PC-3 (cell line): ENCODE measurements around the gene FSIP1. TPM values are rescaled to one million over a fixed set of nuclear protein-coding genes. Genes with fewer than 3 reads are reported as not detected.

ENCODE experiments used
- ATAC-seq: fragments of 200-7000 bp; cut with Tn5 transposase; 2 replicates; pipeline ENCODE4 v1.9.1; 2020; ENCODE audit warnings: mild to moderate bottlenecking, moderate library complexity
- BruUV-seq: library from RNA; stranded (reverse); fragments of 400-500 nt; replicated peaks from 2 replicates; lab custom pipeline; 2021; lab: Mats Ljungman, UMichigan
- CTCF ChIA-PET: fragments of 300-600 bp; sonication (Branson Sonifier 250); formaldehyde crosslinking; loops from one replicate; lab custom pipeline; 2022; ENCODE audit warnings: antibody characterized with exemption; lab: Charles Lee
- POLR2A ChIA-PET: fragments of 300-600 bp; sonication (Branson Sonifier 250); formaldehyde crosslinking; loops from one replicate; lab custom pipeline; 2022; ENCODE audit warnings: antibody characterized with exemption; ENCODE audit not compliant: unreplicated experiment; lab: Charles Lee
- DNase-seq: peaks from one replicate; pipeline ENCODE4 v3.0.0-alpha.2; 2015
- H2AFZ ChIP-seq: fragments of 300-600 bp; sonication (generic); 2 replicates; pipeline ENCODE4 v1.6.0; 2016; ENCODE audit warnings: antibody characterized with exemption, low read length
- H3F3A ChIP-seq: fragments of 300-600 bp; sonication (generic); one replicate; pipeline ENCODE4 v1.6.0; 2017; ENCODE audit warnings: antibody characterized with exemption, low read length, control low read depth, mild to moderate bottlenecking; ENCODE audit not compliant: unreplicated experiment
- H3K27ac ChIP-seq: fragments of 300-600 bp; sonication (generic); 2 replicates; pipeline ENCODE4 v1.5.1; 2016; ENCODE audit warnings: mild to moderate bottlenecking, low read length
- H3K27me3 ChIP-seq: fragments of 300-600 bp; sonication (generic); 2 replicates; pipeline ENCODE4 v1.6.1; 2016; ENCODE audit warnings: low read length, mixed read lengths
- H3K36me3 ChIP-seq: fragments of 300-600 bp; sonication (generic); 2 replicates; pipeline ENCODE4 v1.6.1; 2016; ENCODE audit warnings: low read depth, mixed run types, low read length, mixed read lengths
- H3K4me1 ChIP-seq: fragments of 300-600 bp; sonication (generic); 2 replicates; pipeline ENCODE4 v1.5.1; 2016; ENCODE audit warnings: low read length; ENCODE audit not compliant: insufficient read depth
- H3K4me2 ChIP-seq: fragments of 300-600 bp; sonication (generic); 2 replicates; pipeline ENCODE4 v1.6.0; 2016; ENCODE audit warnings: low read length
- H3K4me3 ChIP-seq: fragments of 300-600 bp; sonication (generic); 2 replicates; pipeline ENCODE4 v1.5.1; 2016; ENCODE audit warnings: mild to moderate bottlenecking, low read length, mixed read lengths
- H3K79me2 ChIP-seq: fragments of 300-600 bp; sonication (generic); 2 replicates; pipeline ENCODE4 v1.6.1; 2017; ENCODE audit warnings: low read length, mixed read lengths
- H3K9ac ChIP-seq: fragments of 300-600 bp; sonication (generic); 2 replicates; pipeline ENCODE4 v1.6.0; 2016; ENCODE audit warnings: mild to moderate bottlenecking, low read length
- H3K9me2 ChIP-seq: fragments of 300-600 bp; sonication (generic); replicated peaks from 2 replicates; pipeline ENCODE4 v1.6.1; 2016; ENCODE audit warnings: mixed run types, low read length, mixed read lengths
- H3K9me3 ChIP-seq: fragments of 300-600 bp; sonication (generic); 2 replicates; pipeline ENCODE4 v1.6.1; 2016; ENCODE audit warnings: low read length, mixed read lengths
- H4K20me1 ChIP-seq: fragments of 300-600 bp; sonication (generic); 2 replicates; pipeline ENCODE4 v1.6.1; 2016; ENCODE audit warnings: low read length, mixed read lengths
- EZH2 ChIP-seq: fragments of 300-600 bp; sonication (generic); IDR thresholded peaks from one replicate; pipeline ENCODE4 v1.6.1; 2017; ENCODE audit warnings: antibody characterized with exemption, mild to moderate bottlenecking, low read length; ENCODE audit not compliant: unreplicated experiment
- EZH2phosphoT487 ChIP-seq: fragments of 300-600 bp; sonication (generic); IDR thresholded peaks from 2 replicates; pipeline ENCODE4 v1.6.1; 2018; ENCODE audit warnings: mild to moderate bottlenecking, antibody characterized with exemption, low read length, borderline replicate concordance
- intact Hi-C: fragments of 100-400 bp; cut with micrococcal nuclease; formaldehyde crosslinking; loops from 2 replicates; pipeline ENCODE4 v1.9.0; 2023
- total RNA-seq: library from RNA; depleted of rRNA; stranded (reverse); fragments of >200 nt; gene quantifications from 2 replicates; pipeline ENCODE4 v1.2.3, GENCODE V29; 2014
- TF ChIP-seq, protein P1 (sequence below): fragments of 300-600 bp; sonication (generic); conservative IDR thresholded peaks from 2 replicates; pipeline ENCODE4 v1.5.1; 2017; ENCODE audit warnings: antibody characterized with exemption, low read depth, mild to moderate bottlenecking, low read length

FSIP1 gene
- total RNA-seq, 1 experiment from 2014 or later = 0.07 TPM

- no peaks in the 10 kb centered on the region for H3K9me2 ChIP-seq
- ChIA-PET POLR2A (no interaction called here), CTCF (no interaction called here)
- no peak overlapping the region for H3K4me3 ChIP-seq
- intact Hi-C loops = no loop called here
- H4K20me1 ChIP-seq = no peaks in the 10 kb centered on the region
- TF ChIP-seq EZH2 (no peak), EZH2phosphoT487 (no peak)
- TF ChIP-seq, protein P1, sequence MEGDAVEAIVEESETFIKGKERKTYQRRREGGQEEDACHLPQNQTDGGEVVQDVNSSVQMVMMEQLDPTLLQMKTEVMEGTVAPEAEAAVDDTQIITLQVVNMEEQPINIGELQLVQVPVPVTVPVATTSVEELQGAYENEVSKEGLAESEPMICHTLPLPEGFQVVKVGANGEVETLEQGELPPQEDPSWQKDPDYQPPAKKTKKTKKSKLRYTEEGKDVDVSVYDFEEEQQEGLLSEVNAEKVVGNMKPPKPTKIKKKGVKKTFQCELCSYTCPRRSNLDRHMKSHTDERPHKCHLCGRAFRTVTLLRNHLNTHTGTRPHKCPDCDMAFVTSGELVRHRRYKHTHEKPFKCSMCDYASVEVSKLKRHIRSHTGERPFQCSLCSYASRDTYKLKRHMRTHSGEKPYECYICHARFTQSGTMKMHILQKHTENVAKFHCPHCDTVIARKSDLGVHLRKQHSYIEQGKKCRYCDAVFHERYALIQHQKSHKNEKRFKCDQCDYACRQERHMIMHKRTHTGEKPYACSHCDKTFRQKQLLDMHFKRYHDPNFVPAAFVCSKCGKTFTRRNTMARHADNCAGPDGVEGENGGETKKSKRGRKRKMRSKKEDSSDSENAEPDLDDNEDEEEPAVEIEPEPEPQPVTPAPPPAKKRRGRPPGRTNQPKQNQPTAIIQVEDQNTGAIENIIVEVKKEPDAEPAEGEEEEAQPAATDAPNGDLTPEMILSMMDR = no peak
- no peaks in the 10 kb centered on the region for H3K4me1 ChIP-seq
- ATAC-seq (no peak), DNase-seq (no peak)
- no peak overlapping the region for H3K27ac ChIP-seq
- H3K27me3 ChIP-seq = no peaks in the 10 kb centered on the region
- no peak overlapping the region for H3K9ac ChIP-seq
- H3F3A ChIP-seq = no peaks in the 10 kb centered on the region
- BruUV-seq = no TSS peak
- no peak overlapping the region for H2AFZ ChIP-seq
- H3K79me2 ChIP-seq = no peaks in the 10 kb centered on the region
- H3K9me3 ChIP-seq = no peaks in the 10 kb centered on the region
- no peaks in the 10 kb centered on the region for H3K36me3 ChIP-seq
- no peak overlapping the region for H3K4me2 ChIP-seq
These were observed 113.0 kb downstream of the FSIP1 start for GRCh38 chr15:39669661-39670060.

DNA sequence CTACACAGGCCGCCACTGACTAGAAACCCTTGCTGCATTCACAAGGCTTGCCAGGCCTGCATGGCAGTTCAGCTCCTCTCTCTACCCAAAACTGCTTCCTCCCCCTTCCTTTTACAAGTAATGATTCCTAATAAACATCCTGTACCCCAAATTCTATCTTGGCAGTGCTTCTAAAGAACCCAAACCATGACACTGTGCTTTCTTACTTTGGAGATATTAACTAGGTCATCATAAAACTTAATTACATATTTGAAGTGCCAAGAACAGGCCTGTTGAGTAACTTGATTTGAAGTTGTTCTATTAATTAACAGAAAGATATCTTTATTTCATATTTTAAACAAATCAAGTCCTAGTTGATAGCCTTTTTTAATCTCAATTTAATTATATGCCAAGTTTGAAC lies 113.4 kb downstream of the FSIP1 start:
- no peak for TF ChIP-seq EZH2phosphoT487
- TF ChIP-seq, protein P1 = no peak
- TF ChIP-seq EZH2 = no peak
- Histone ChIP-seq H3F3A (no peaks in the 10 kb centered on the region), H3K79me2 (no peaks in the 10 kb centered on the region), H3K9me3 (no peaks in the 10 kb centered on the region), H3K4me2 (no peak overlapping the region), H3K9ac (no peak overlapping the region), H3K36me3 (no peaks in the 10 kb centered on the region), H3K9me2 (no peaks in the 10 kb centered on the region), H3K4me1 (no peaks in the 10 kb centered on the region), H2AFZ (no peak overlapping the region), H4K20me1 (no peaks in the 10 kb centered on the region), H3K4me3 (no peak overlapping the region), H3K27me3 (no peaks in the 10 kb centered on the region), H3K27ac (no peak overlapping the region)
- intact Hi-C loops = no loop called here
- no TSS peak for BruUV-seq
- DNase-seq (no peak), ATAC-seq (no peak)
- ChIA-PET POLR2A (no interaction called here), CTCF (no interaction called here)

DNA sequence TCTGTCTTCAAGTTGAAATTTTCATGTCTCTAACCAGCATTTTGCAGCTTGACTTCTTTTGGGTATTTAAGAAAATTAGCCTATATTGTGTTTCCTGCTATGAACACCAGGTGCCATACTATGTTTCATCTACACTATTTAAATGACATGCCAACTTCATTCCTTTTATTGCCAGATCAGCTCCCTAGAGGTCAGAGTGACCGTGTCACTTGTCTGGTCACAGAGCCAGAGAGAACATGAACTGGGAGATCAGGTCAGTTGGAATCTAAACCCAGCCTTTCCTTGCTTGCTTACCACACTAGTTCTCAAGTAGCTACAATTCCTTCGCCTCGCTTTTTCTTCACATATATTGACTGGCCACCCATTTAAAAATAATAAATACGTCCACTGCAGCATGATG lies 114.2 kb downstream of the FSIP1 start:
- BruUV-seq = no TSS peak
- no peak for DNase-seq

More for the DNA sequence above, 114.2 kb downstream of the FSIP1 start:
- no peaks in the 10 kb centered on the region for H3K79me2 ChIP-seq
- no peaks in the 10 kb centered on the region for H3K4me1 ChIP-seq
- H3K4me2 ChIP-seq = no peak overlapping the region
- H3K27me3 ChIP-seq = no peaks in the 10 kb centered on the region
- ATAC-seq = no peak
- no peaks in the 10 kb centered on the region for H3K9me2 ChIP-seq
- intact Hi-C loops = no loop called here
- no peaks in the 10 kb centered on the region for H3F3A ChIP-seq
- H4K20me1 ChIP-seq = no peaks in the 10 kb centered on the region
- no peak overlapping the region for H3K9ac ChIP-seq
- TF ChIP-seq, protein P1 = no peak
- TF ChIP-seq EZH2phosphoT487 (no peak), EZH2 (no peak)
- no peak overlapping the region for H3K4me3 ChIP-seq
- no peak overlapping the region for H3K27ac ChIP-seq
- CTCF ChIA-PET = no interaction called here
- H3K36me3 ChIP-seq = no peaks in the 10 kb centered on the region
- POLR2A ChIA-PET = no interaction called here
- H3K9me3 ChIP-seq = no peaks in the 10 kb centered on the region
- H2AFZ ChIP-seq = no peak overlapping the region
